K562 (cell line): Measurements from ENCODE around the gene PBOV1. TPM values are rescaled to one million over a fixed set of nuclear protein-coding genes. Genes with fewer than 3 reads are reported as not detected.

Experiments
- ETV1 ChIP-seq: fragments of 450-650 bp; conservative IDR thresholded peaks from 2 replicates; pipeline ENCODE4 v1.6.1; 2016; ENCODE audit warnings: missing genetic modification characterization, control low read depth, low read depth, missing compliant biosample characterization
- FOXA1 ChIP-seq: fragments of 450-650 bp; IDR thresholded peaks from 2 replicates; pipeline ENCODE4 v1.6.1; 2016; ENCODE audit warnings: mild to moderate bottlenecking, borderline replicate concordance
- GABPB1 ChIP-seq: sonication (generic); formaldehyde crosslinking; IDR thresholded peaks from 2 replicates; pipeline ENCODE4 v1.8.0; 2022; ENCODE audit warnings: mild to moderate bottlenecking, missing genetic modification reagents
- IRF2 ChIP-seq: sonication (generic); formaldehyde crosslinking; IDR thresholded peaks from 2 replicates; pipeline ENCODE4 v1.8.1; 2022; ENCODE audit warnings: mild to moderate bottlenecking, missing genetic modification reagents
- LARP7 ChIP-seq: fragments of 450-650 bp; IDR thresholded peaks from 2 replicates; pipeline ENCODE4 v1.6.1; 2016
- MGA ChIP-seq: fragments of 450-650 bp; IDR thresholded peaks from 2 replicates; pipeline ENCODE4 v1.6.1; 2016; ENCODE audit warnings: mild to moderate bottlenecking, moderate library complexity
- ZNF395 ChIP-seq: fragments of 200-800 bp; sonication (Bioruptor generic); IDR thresholded peaks from 2 replicates; pipeline ENCODE4 v1.6.1; 2017; ENCODE audit warnings: missing genetic modification characterization, missing compliant biosample characterization
- polyA plus RNA-seq, 8 experiments: library from polyadenylated mRNA; depleted of rRNA in 4 of 8; stranded (reverse) in 5 of 8; unstranded in 3 of 8; fragments of >200 nt; fragmentation: Nextera tagmentation in 2 of 8; fragmentation: Illumina TruSeq in 1 of 8; extraction: Ambion mirVana in 2 of 8; extraction: Trizol in 1 of 8; gene quantifications; 2 replicates each; pipeline versions ENCODE4 v1.2.1 to v1.2.3, GENCODE V29; 2011 to 2014; ENCODE audit warnings: inconsistent platforms in 1 of 8, missing spikeins in 1 of 8
- total RNA-seq, 7 experiments: library from RNA; depleted of rRNA in 6 of 7; stranded (reverse); fragments of >200 nt in 6 of 7; fragmentation: Illumina TruSeq in 2 of 7; extraction: Trizol in 2 of 7; gene quantifications; 2 replicates each; pipeline versions ENCODE4 v1.2.1 to v1.2.3, GENCODE V29; 2011 to 2021; ENCODE audit warnings: low replicate concordance in 1 of 7

PBOV1 gene
- total and polyA plus RNA-seq, 9 of the 15 experiments (the other 6 are each of a cell fraction or from before 2014, with no cell fraction given), result not detected

GRCh38 chr6:138203315-138203714 lies 15.0 kb downstream of the PBOV1 start (continued):
- no peak for TF ChIP-seq MGA
- no peak for TF ChIP-seq GABPB1 (CRISPR knock-in tag)
- TF ChIP-seq LARP7, result no peak
- TF ChIP-seq ETV1 (tag), result no peak
- TF ChIP-seq IRF2 (CRISPR knock-in tag), result no peak
- no peak for TF ChIP-seq ZNF395 (CRISPR knock-in tag)
- TF ChIP-seq FOXA1, result no peak
